Mucosa of descending colon (tissue), 3 donors: Measurements from ENCODE around the gene SH3PXD2B. TPM values are rescaled to one million over a fixed set of nuclear protein-coding genes. Genes with fewer than 3 reads are reported as not detected.
A peak's percentile ranks its signal among the peaks of the same experiment; 100 is the strongest.

ENCODE experiments used
- ATAC-seq: fragments of 200-7000 bp; cut with Tn5 transposase; one replicate; pipeline ENCODE4 v1.9.1; 2020; ENCODE audit warnings: mild to moderate bottlenecking, moderate library complexity
- DNase-seq, 3 donors: peaks; one replicate each; pipeline ENCODE4 v3.0.0-alpha.2; 2020
- H3K36me3 ChIP-seq: fragments of 200-600 bp; one replicate; pipeline ENCODE4 v1.8.0; 2021; ENCODE audit warnings: low read depth, mild to moderate bottlenecking
- H3K4me1 ChIP-seq: fragments of 200-600 bp; one replicate; pipeline ENCODE4 v1.8.0; 2021; ENCODE audit warnings: low read depth, mild to moderate bottlenecking
- H3K4me3 ChIP-seq: fragments of 200-600 bp; one replicate; pipeline ENCODE4 v1.8.0; 2021; ENCODE audit warnings: mild to moderate bottlenecking
- H3K9me3 ChIP-seq: fragments of 200-600 bp; one replicate; pipeline ENCODE4 v1.8.0; 2021; ENCODE audit warnings: mild to moderate bottlenecking
- CTCF ChIP-seq: fragments of 200-600 bp; IDR thresholded peaks from one replicate; pipeline ENCODE4 v1.8.0; 2022; ENCODE audit warnings: antibody characterized with exemption, mild to moderate bottlenecking
- intact Hi-C, 2 donors: fragments of 100-400 bp; cut with DNase I in 1 of 2; cut with micrococcal nuclease in 1 of 2; formaldehyde crosslinking; loops; one replicate each; pipeline versions ENCODE4 v1.11.0 to v1.11.1; 2022; cut with DNase I, micrococcal nuclease
- total RNA-seq, 3 donors: library from RNA; stranded (reverse); fragmentation: NEBNext Ultra II Directional in 2 of 3; extraction: Animal tissue kit (Norgen Biotek cat#: 25700) in 2 of 3; gene quantifications; one replicate each; pipeline versions ENCODE4 v1.2.1 to v1.2.4, GENCODE V29; 2021 to 2023
- donor health status: DM: no; HTN: no; CAD: no; lungs with moderate emphysema.
- donor health status: DM: no; HTN: no; CAD: no.
- donor health status: DM: no; HTN: yes; CAD: no.

The SH3PXD2B gene
- total RNA-seq, 3 donors from 2014 or later = 5.4 to 28.7 (median 19.9) TPM

- no peak for ATAC-seq
- Histone ChIP-seq H3K4me1 (peaks cover 6% of the 10 kb centered on the region), H3K9me3 (no peaks in the 10 kb centered on the region), H3K36me3 (no peaks in the 10 kb centered on the region), H3K4me3 (no peak overlapping the region)
- intact Hi-C loops = no loop called here
- no peak for TF ChIP-seq CTCF
- no peak for DNase-seq
Observed at GRCh38 chr5:172445866-172446265, 8.5 kb downstream of the SH3PXD2B start.

DNA sequence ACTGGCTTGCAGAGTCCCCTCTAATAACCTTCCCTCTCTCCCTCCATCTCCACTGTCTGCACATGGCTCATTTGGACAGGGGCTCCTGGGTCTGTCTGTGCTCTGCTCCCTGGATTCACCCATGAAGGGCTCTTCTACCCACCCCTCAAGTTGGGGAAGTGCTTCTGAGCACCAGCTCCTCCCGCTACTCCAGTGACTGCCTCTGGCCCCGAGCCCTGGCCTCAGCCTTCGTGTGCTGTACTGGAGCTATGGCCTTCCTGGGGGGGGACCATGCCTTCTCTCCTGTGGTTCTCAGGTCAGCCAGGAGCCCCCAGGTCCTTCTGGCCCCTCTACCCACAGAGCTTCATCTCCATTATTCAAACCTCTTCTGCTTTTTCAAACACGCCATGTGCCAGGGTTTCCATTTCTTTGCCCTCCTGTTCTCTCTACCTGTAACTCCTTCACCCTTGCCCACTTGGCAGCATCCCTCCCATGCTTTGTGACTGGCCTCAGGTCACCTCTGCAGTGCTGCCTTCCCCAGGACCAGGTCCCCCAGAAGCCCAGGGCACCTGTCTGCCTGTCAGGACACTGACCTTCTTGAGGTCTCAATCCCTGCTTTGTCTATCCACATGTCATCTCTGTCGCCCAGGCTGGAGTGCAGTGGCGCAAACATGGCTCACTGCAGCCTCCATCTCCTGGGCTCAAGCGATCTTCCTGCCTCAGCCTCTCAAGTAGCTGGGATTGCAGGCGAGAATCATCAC, 9.5 kb downstream of the SH3PXD2B start:
- DNase-seq = no peak
- TF ChIP-seq CTCF = no peak
- Histone ChIP-seq H3K4me1 (peaks cover 6% of the 10 kb centered on the region), H3K9me3 (no peaks in the 10 kb centered on the region), H3K36me3 (no peaks in the 10 kb centered on the region), H3K4me3 (no peak overlapping the region)
- intact Hi-C loops = no loop called here
- no peak for ATAC-seq

- Histone ChIP-seq H3K4me3 (no peak overlapping the region), H3K9me3 (no peaks in the 10 kb centered on the region), H3K4me1 (peaks cover 6% of the 10 kb centered on the region), H3K36me3 (no peaks in the 10 kb centered on the region)
- no peak for DNase-seq
- no peak for TF ChIP-seq CTCF
- intact Hi-C loops = no loop called here
- ATAC-seq = no peak
Observed at GRCh38 chr5:172444110-172444510, 10.2 kb downstream of the SH3PXD2B start.

DNA sequence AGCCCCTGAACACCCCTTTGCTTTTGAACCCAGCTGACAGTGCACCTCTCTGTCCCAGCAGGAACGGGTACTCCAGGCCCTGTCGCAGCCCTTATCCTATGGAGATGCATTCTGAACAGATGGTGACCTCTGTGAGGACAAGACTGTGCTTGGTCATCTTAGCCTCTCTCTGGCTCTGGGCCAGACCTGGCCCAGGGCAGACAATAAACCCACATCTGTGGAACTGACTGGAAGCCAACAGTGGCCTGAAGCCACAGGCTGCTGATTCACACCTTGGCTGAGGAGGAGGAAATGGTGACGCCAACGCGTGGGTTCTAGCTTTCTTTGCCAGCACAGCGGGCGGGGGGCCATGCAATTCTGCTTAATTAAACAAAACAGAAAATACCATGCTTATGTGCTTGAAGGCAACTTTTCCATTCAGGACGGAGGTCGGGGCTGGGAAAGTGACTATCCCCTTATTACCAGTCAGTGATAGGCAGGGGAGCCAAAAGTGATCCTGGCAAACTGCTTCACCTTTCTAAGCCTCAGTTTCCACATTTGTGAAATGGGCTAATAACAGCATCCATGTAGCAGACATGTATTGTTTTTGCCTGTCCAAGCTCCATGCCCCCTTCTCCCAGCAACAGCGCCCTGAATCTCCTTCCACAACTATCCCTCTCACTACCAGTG, 10.8 kb downstream of the SH3PXD2B start:
- Histone ChIP-seq H3K9me3 (no peaks in the 10 kb centered on the region), H3K36me3 (no peaks in the 10 kb centered on the region), H3K4me3 (no peak overlapping the region), H3K4me1 (peaks cover 6% of the 10 kb centered on the region)
- intact Hi-C loops = no loop called here
- no peak for TF ChIP-seq CTCF
- peak; percentile 54 to 77 (median 66) for DNase-seq
- peak; percentile 74 for ATAC-seq

DNA sequence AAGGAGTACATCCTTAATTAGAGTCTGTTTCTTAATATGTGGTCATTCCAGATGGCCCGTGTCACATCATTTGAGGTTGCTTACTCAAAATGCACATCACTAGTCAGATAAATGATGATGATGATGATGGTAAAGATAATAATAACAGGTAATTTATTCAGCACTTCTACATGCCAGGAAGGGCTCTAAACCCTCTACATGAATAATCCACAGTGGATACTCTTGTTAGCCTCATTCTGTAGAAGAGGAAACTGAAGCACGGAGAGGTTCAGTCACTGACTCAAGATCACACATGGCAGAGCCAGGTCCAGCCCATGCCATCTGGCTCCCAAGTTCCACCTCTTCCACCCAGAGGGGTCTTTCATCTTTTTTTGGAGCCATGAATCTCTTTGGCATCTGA, 11.7 kb downstream of the SH3PXD2B start:
- no peaks in the 10 kb centered on the region for H3K36me3 ChIP-seq
- DNase-seq = no peak
- peaks cover 8% of the 10 kb centered on the region for H3K4me1 ChIP-seq
- ATAC-seq = no peak
- no peak for TF ChIP-seq CTCF
- H3K4me3 ChIP-seq = no peak overlapping the region
- intact Hi-C loops = no loop called here
- H3K9me3 ChIP-seq = no peaks in the 10 kb centered on the region
